Activated CD8-positive, alpha-beta T cell treated with anti-CD3 and anti-CD28 coated beads for 36 hours (primary cell): Measurements from ENCODE around the gene LRRC7. TPM values are rescaled to one million over a fixed set of nuclear protein-coding genes. Genes with fewer than 3 reads are reported as not detected.

Experiments used
- ATAC-seq: fragments of 200-7000 bp; cut with Tn5 transposase; one replicate; pipeline ENCODE4 v1.10.0; 2021; ENCODE audit warnings: mild to moderate bottlenecking, moderate library complexity
- CTCF ChIA-PET: fragments of 350-600 bp; sonication (Branson Sonifier 250); formaldehyde crosslinking; loops from one replicate; lab custom pipeline; 2021; ENCODE audit warnings: antibody characterized with exemption; lab: Charles Lee
- POLR2A ChIA-PET: fragments of 350-600 bp; sonication (Branson Sonifier 250); formaldehyde crosslinking; loops from one replicate; lab custom pipeline; 2021; ENCODE audit warnings: antibody characterized with exemption; lab: Charles Lee
- DNase-seq: peaks from one replicate; pipeline ENCODE4 v3.0.0-alpha.2; 2020
- H3K27ac Mint-ChIP-seq: one replicate; pipeline ENCODE4 v1.8.0; 2021; ENCODE audit warnings: mild to moderate bottlenecking, mixed read lengths
- H3K27me3 Mint-ChIP-seq: one replicate; pipeline ENCODE4 v1.8.0; 2021; ENCODE audit warnings: mixed read lengths
- H3K36me3 Mint-ChIP-seq: one replicate; pipeline ENCODE4 v1.8.0; 2021; ENCODE audit warnings: low read depth, mixed read lengths
- H3K4me1 Mint-ChIP-seq: one replicate; pipeline ENCODE4 v1.8.0; 2021; ENCODE audit warnings: low read depth, mixed read lengths
- H3K4me3 Mint-ChIP-seq: one replicate; pipeline ENCODE4 v1.8.0; 2021; ENCODE audit warnings: mild to moderate bottlenecking, moderate library complexity, mixed read lengths
- H3K9me3 Mint-ChIP-seq: one replicate; pipeline ENCODE4 v1.8.0; 2021; ENCODE audit warnings: mixed read lengths
- CTCF ChIP-seq: fragments of 200-600 bp; IDR thresholded peaks from one replicate; pipeline ENCODE4 v1.8.0; 2022; ENCODE audit warnings: antibody characterized with exemption, mild to moderate bottlenecking
- intact Hi-C: fragments of 100-400 bp; cut with micrococcal nuclease; formaldehyde crosslinking; loops from one replicate; pipeline ENCODE4 v1.10.0; 2022
- total RNA-seq, 2 experiments: library from RNA; stranded (reverse); gene quantifications; one replicate each; pipeline ENCODE4 v1.2.3, GENCODE V29; 2021

The LRRC7 gene
- total RNA-seq, 2 experiments from 2014 or later: 0.27 to 0.29 TPM

- CTCF ChIA-PET: no interaction called here
- ATAC-seq (no peak), DNase-seq (no peak)
- POLR2A ChIA-PET: no interaction called here
- Mint-ChIP-seq H3K4me3 (no peak overlapping the region), H3K27ac (no peak overlapping the region), H3K9me3 (peaks cover 2% of the 10 kb centered on the region), H3K4me1 (no peaks in the 10 kb centered on the region), H3K27me3 (no peaks in the 10 kb centered on the region), H3K36me3 (no peaks in the 10 kb centered on the region)
- intact Hi-C loops: no loop called here
- TF ChIP-seq CTCF: no peak
Observed at GRCh38 chr1:70079546-70079945, 511.8 kb downstream of the LRRC7 start.

GRCh38 chr1:70083519-70083918, 515.8 kb downstream of the LRRC7 start:
- DNase-seq (no peak), ATAC-seq (no peak)
- CTCF ChIA-PET: no interaction called here
- Mint-ChIP-seq H3K4me3 (no peak overlapping the region), H3K27ac (no peak overlapping the region), H3K4me1 (no peaks in the 10 kb centered on the region), H3K27me3 (peaks cover under 1% of the 10 kb centered on the region), H3K36me3 (no peaks in the 10 kb centered on the region), H3K9me3 (peaks cover 2% of the 10 kb centered on the region)
- no peak for TF ChIP-seq CTCF
- intact Hi-C loops: no loop called here
- POLR2A ChIA-PET: no interaction called here

DNA sequence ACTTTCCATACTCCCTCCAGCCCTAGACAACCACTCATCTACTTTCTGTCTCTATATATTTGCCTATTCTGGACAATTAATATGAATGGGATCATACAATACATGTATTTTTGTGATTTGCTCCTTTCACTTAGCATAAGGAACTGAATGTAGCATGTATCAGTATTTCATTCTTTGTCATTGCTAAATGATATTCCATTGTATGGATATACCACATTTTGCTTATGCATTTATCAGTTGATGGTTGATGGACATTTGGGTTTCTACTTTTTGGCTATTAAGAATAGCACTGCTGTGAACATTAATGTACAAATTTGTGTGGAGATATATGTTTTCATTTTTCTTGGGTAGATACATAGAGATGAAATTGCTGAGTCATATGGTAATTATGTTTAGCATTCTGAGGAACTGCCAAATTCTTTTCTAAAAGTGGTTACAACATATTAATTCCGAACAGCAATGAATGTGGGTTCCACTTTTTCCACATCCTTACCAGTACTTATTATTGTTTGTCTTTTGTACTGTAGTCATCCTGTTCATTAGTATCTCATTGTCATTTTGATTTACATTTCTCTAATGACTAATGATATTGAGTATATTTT, 516.7 kb downstream of the LRRC7 start:
- H3K4me3 Mint-ChIP-seq: no peak overlapping the region
- DNase-seq (no peak), ATAC-seq (no peak)
- no peaks in the 10 kb centered on the region for H3K36me3 Mint-ChIP-seq
- POLR2A ChIA-PET: no interaction called here
- H3K27ac Mint-ChIP-seq: no peak overlapping the region
- H3K4me1 Mint-ChIP-seq: no peaks in the 10 kb centered on the region
- CTCF ChIA-PET: no interaction called here
- intact Hi-C loops: no loop called here
- H3K9me3 Mint-ChIP-seq: peaks cover 2% of the 10 kb centered on the region
- peaks cover 2% of the 10 kb centered on the region for H3K27me3 Mint-ChIP-seq
- no peak for TF ChIP-seq CTCF

DNA sequence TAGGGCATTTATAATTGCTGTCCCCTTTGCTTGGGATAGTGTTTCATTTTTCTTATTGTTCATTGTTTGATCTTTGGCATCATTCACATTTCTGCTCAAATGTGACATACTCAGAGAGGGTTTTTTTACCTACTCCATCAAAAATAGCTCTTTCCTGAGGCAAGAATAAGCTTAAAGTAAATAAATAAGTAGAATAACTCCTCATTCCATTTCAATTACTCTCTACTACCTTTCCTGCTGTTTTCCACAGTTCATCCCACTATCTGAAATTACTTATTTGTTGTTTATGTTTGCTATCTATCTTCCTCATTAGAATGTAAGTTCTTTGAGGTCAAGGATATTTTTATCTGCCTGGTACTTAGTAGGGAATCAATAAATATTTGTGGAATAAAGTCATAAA, 517.8 kb downstream of the LRRC7 start:
- ATAC-seq (no peak), DNase-seq (no peak)
- peaks cover 2% of the 10 kb centered on the region for H3K9me3 Mint-ChIP-seq
- intact Hi-C loops: no loop called here
- H3K27ac Mint-ChIP-seq: no peak overlapping the region
- CTCF ChIA-PET: no interaction called here
- peaks cover 2% of the 10 kb centered on the region for H3K27me3 Mint-ChIP-seq
- H3K4me1 Mint-ChIP-seq: no peaks in the 10 kb centered on the region
- TF ChIP-seq CTCF: no peak
- POLR2A ChIA-PET: no interaction called here
- H3K4me3 Mint-ChIP-seq: no peak overlapping the region
- H3K36me3 Mint-ChIP-seq: no peaks in the 10 kb centered on the region

DNA sequence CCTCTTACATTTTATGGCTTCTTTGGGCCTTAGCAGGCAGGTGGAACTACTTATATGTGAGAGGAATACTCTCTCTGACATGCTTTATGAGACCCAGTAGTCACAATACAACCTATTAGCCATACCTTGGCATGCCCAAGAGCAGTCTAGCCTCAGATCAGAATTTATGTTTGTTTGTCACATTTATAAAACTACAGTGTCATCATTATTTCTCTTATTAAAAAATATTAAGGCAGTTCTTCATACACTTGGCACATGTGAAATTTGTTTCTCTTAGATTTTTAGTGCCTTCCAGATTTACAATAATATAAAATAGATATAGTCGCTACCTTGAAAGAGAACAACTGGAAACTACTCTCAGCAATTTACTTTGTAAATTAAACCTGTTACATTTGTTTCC, 519.2 kb downstream of the LRRC7 start:
- TF ChIP-seq CTCF: no peak
- H3K36me3 Mint-ChIP-seq: no peaks in the 10 kb centered on the region
- H3K4me3 Mint-ChIP-seq: no peak overlapping the region
- CTCF ChIA-PET: no interaction called here
- DNase-seq: no peak
- peaks cover 2% of the 10 kb centered on the region for H3K9me3 Mint-ChIP-seq
- peaks cover 2% of the 10 kb centered on the region for H3K27me3 Mint-ChIP-seq
- POLR2A ChIA-PET: no interaction called here
- no peak overlapping the region for H3K27ac Mint-ChIP-seq
- ATAC-seq: no peak
- no peaks in the 10 kb centered on the region for H3K4me1 Mint-ChIP-seq
- intact Hi-C loops: no loop called here
